KMS-11 (cell line): ENCODE results near the gene NR4A3.

Source experiments
- H2AFZ ChIP-seq: fragments of 200-600 bp; sonication (generic); 2 replicates; pipeline ENCODE4 v1.6.1; 2016; ENCODE audit warnings: antibody characterized with exemption, mixed run types, low read depth
- H3K27ac ChIP-seq: fragments of 200-600 bp; sonication (generic); 2 replicates; pipeline ENCODE4 v1.6.1; 2016; ENCODE audit warnings: mild to moderate bottlenecking, mixed run types
- H3K27me3 ChIP-seq: fragments of 200-600 bp; sonication (generic); 2 replicates; pipeline ENCODE4 v1.6.1; 2017; ENCODE audit warnings: mild to moderate bottlenecking, low read depth, mixed run types, moderate library complexity; ENCODE audit not compliant: insufficient read depth
- H3K36me3 ChIP-seq: fragments of 200-600 bp; sonication (generic); 2 replicates; pipeline ENCODE4 v1.6.1; 2017; ENCODE audit warnings: mild to moderate bottlenecking, mixed run types; ENCODE audit not compliant: insufficient read depth
- H3K4me1 ChIP-seq: fragments of 200-600 bp; sonication (generic); 2 replicates; pipeline ENCODE4 v1.6.1; 2016; ENCODE audit warnings: mild to moderate bottlenecking, low read depth, mixed run types; ENCODE audit not compliant: poor library complexity, severe bottlenecking
- H3K4me2 ChIP-seq: fragments of 200-600 bp; sonication (generic); 2 replicates; pipeline ENCODE4 v1.7.0; 2016; ENCODE audit warnings: mild to moderate bottlenecking, mixed run types
- H3K4me3 ChIP-seq: fragments of 200-600 bp; sonication (generic); IDR thresholded peaks from 2 replicates; pipeline ENCODE4 v1.6.1; 2017; ENCODE audit warnings: low read depth, low read length, mixed read lengths; ENCODE audit not compliant: insufficient read depth
- H3K79me2 ChIP-seq: fragments of 200-600 bp; sonication (generic); 2 replicates; pipeline ENCODE4 v1.6.1; 2016; ENCODE audit warnings: low read depth, mixed run types; ENCODE audit not compliant: insufficient read depth
- H3K9ac ChIP-seq: fragments of 200-600 bp; sonication (generic); 2 replicates; pipeline ENCODE4 v1.6.1; 2016; ENCODE audit warnings: mild to moderate bottlenecking, mixed run types
- H4K20me1 ChIP-seq: fragments of 200-600 bp; sonication (generic); 2 replicates; pipeline ENCODE4 v1.6.1; 2016; ENCODE audit warnings: mild to moderate bottlenecking, mixed run types; ENCODE audit not compliant: insufficient read depth
- TF ChIP-seq, protein P1 (sequence below): fragments of 200-600 bp; sonication (generic); conservative IDR thresholded peaks from 2 replicates; pipeline ENCODE4 v1.6.1; 2017; ENCODE audit warnings: low read depth, mild to moderate bottlenecking, antibody characterized with exemption, low read length, moderate library complexity, mixed read lengths

Gene NR4A3

DNA sequence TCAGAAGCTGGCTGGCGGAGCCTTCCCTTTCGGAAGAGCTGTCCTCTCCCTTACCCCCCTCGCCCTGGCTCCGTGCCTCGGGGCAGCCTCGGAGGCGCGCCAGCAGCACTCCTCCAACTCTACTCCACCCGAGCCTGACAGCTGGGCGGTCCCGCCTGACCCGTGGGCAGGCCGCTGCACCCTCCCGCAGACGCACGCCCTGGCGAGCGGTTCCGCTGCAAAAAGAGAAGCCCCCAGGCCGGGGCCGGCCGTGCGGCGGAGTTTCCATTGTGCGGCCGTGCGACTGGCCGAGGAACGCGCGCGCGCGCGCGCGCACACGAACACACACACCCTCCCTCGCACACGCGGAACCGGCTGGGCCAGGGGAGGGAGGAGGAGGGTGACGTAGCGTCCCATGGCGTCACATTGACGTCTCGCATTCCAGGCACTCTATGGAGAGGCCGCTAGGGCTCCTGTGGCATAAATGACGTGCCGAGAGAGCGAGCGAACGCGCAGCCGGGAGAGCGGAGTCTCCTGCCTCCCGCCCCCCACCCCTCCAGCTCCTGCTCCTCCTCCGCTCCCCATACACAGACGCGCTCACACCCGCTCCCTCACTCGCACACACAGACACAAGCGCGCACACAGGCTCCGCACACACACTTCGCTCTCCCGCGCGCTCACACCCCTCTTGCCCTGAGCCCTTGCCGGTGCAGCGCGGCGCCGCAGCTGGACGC lies at the start of gene NR4A3:
Gene NR4A3, plus strand, starts transcription at position 490 of the 713 bp plus-strand sequence. CDS start 6,158 bp downstream, outside the sequence.
- H3K4me2 ChIP-seq: peak within 1 kb of the TSS; percentile 97
- H3K4me3 ChIP-seq: peak within 1 kb of the TSS; percentile 40
- peaks cover 24% of the 10 kb centered on the region for H3K27me3 ChIP-seq
- TF ChIP-seq, protein P1, sequence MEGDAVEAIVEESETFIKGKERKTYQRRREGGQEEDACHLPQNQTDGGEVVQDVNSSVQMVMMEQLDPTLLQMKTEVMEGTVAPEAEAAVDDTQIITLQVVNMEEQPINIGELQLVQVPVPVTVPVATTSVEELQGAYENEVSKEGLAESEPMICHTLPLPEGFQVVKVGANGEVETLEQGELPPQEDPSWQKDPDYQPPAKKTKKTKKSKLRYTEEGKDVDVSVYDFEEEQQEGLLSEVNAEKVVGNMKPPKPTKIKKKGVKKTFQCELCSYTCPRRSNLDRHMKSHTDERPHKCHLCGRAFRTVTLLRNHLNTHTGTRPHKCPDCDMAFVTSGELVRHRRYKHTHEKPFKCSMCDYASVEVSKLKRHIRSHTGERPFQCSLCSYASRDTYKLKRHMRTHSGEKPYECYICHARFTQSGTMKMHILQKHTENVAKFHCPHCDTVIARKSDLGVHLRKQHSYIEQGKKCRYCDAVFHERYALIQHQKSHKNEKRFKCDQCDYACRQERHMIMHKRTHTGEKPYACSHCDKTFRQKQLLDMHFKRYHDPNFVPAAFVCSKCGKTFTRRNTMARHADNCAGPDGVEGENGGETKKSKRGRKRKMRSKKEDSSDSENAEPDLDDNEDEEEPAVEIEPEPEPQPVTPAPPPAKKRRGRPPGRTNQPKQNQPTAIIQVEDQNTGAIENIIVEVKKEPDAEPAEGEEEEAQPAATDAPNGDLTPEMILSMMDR: no peak
- H3K27ac ChIP-seq: peak within 1 kb of the TSS; percentile 9; the same call in 1 of the 2 replicates
- H2AFZ ChIP-seq: peak within 1 kb of the TSS; percentile 95
- peak within 1 kb of the TSS; percentile 43 for H3K9ac ChIP-seq
- H3K36me3 ChIP-seq: no peaks in the 10 kb centered on the region
- H3K4me1 ChIP-seq: peaks cover 17% of the 10 kb centered on the region
- H3K79me2 ChIP-seq: no peaks in the 10 kb centered on the region
- H4K20me1 ChIP-seq: no peaks in the 10 kb centered on the region

DNA sequence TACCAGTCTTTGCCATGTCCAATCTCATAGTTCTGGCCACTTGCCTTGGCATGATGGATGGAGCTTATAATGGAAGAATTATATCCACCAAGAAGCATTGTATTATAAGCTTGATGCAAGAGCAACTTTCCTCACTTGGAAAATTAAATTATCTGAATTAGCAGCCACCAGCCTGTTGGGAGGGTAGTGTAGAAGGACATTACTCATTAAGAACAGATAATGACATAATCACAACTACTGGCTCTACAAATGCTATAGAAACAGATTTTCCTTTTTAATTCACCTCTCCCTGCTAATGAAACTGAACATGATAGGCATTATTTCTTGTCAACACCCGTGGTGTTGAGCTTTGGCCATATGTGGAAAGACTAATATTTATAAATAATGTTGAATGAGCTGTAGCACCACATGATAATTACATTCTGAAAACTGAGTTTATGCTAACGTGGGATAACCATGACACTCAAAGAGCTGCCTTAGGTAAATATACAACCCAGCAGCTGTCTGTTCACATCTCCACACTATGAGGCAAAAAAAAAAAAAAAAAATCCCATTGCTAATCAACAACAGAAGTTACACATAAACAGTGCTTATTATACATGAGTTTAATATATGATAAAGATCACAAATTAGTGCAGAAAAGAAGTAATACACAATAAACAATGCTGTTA lies 48.1 kb upstream of the NR4A3 start:
- H2AFZ ChIP-seq: no peak overlapping the region
- H3K36me3 ChIP-seq: no peaks in the 10 kb centered on the region
- H3K4me3 ChIP-seq: no peak overlapping the region
- no peak overlapping the region for H3K4me2 ChIP-seq
- no peaks in the 10 kb centered on the region for H3K27me3 ChIP-seq
- no peak overlapping the region for H3K27ac ChIP-seq
- no peak overlapping the region for H3K9ac ChIP-seq
- no peaks in the 10 kb centered on the region for H3K4me1 ChIP-seq
- TF ChIP-seq, protein P1: no peak
- H3K79me2 ChIP-seq: no peaks in the 10 kb centered on the region
- no peaks in the 10 kb centered on the region for H4K20me1 ChIP-seq

DNA sequence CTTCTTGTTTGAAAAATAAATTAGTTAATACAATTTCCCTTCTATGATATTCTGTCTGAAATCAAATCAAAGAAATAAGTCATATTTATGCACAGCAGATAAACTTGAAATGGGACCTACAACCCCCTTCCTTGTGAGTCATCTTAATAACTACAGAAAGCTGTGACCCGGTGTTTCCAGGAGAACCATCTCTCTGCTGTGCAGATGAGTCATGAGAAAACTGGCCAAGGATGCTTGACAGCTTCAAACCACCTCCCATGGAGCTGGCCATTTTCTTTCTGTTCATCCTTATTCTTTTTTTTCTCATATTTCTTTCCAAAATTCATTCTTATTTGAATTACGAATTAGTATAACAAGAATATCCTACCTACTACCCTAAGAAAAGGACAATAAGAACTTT lies 43.4 kb upstream of the NR4A3 start:
- TF ChIP-seq, protein P1: no peak
- Histone ChIP-seq H4K20me1 (no peaks in the 10 kb centered on the region), H3K4me2 (no peak overlapping the region)

DNA sequence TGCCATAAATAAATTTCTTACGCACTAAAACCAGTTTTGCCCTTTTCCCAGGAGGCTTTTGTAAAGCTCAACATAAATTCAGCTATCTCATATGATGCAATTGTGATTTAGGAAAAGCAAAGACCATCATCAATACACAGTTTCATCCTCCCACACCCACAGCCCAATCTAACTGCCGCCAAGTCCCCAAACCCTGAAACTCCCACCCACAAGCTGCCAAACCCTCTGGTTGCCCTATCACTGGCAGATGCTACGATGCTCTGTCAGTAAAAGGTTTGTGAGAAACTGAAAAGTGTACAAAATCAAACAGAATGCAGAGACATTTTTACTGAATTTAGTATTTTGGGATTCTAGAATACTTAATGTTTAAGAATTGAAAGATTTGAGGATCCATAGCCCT lies 42.8 kb upstream of the NR4A3 start:
- no peaks in the 10 kb centered on the region for H4K20me1 ChIP-seq
- no peaks in the 10 kb centered on the region for H3K4me1 ChIP-seq
- no peak overlapping the region for H2AFZ ChIP-seq
- H3K4me2 ChIP-seq: no peak overlapping the region
- no peak overlapping the region for H3K9ac ChIP-seq
- TF ChIP-seq, protein P1: no peak
- H3K79me2 ChIP-seq: no peaks in the 10 kb centered on the region
- no peak overlapping the region for H3K27ac ChIP-seq
- H3K36me3 ChIP-seq: no peaks in the 10 kb centered on the region
- H3K4me3 ChIP-seq: no peak overlapping the region
- H3K27me3 ChIP-seq: no peaks in the 10 kb centered on the region

More for the DNA sequence above, 43.4 kb upstream of the NR4A3 start:
- H3K4me3 ChIP-seq: no peak overlapping the region
- H3K36me3 ChIP-seq: no peaks in the 10 kb centered on the region
- no peak overlapping the region for H3K9ac ChIP-seq
- no peaks in the 10 kb centered on the region for H3K4me1 ChIP-seq
- H3K79me2 ChIP-seq: no peaks in the 10 kb centered on the region
- H3K27ac ChIP-seq: no peak overlapping the region
- H3K27me3 ChIP-seq: no peaks in the 10 kb centered on the region
- H2AFZ ChIP-seq: no peak overlapping the region
